22Rv1 (cell line): ENCODE measurements around the gene UIMC1.

Source experiments
- ZFX ChIP-seq: fragments of 450-650 bp; IDR thresholded peaks from 2 replicates; pipeline ENCODE4 v1.6.1; 2017; ENCODE audit warnings: antibody characterized with exemption, borderline replicate concordance
- TF ChIP-seq, protein P1 (sequence below): fragments of 450-650 bp; IDR thresholded peaks from 2 replicates; pipeline ENCODE4 v1.5.1; 2017; ENCODE audit warnings: mild to moderate bottlenecking

DNA sequence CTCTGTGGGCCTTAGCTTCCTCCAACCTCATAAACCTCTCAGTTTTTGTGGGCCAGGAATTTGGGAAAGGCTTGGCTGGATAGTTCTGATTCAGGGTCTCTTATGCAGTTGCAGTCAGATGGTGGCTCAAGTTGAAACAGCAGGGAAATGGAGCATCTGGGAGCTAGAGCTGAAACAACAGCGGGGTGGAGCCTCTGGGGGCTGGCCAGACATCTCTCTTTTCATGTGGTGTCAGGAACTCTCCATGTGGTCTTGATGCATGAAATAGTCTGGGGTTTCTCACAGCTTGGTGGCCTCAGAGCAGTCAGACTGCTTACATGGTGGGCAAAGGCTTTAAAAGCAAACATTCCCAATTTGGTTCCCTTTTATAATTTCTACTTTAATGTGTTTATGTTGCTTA lies 29.4 kb upstream of the UIMC1 start:
- TF ChIP-seq, protein P1, sequence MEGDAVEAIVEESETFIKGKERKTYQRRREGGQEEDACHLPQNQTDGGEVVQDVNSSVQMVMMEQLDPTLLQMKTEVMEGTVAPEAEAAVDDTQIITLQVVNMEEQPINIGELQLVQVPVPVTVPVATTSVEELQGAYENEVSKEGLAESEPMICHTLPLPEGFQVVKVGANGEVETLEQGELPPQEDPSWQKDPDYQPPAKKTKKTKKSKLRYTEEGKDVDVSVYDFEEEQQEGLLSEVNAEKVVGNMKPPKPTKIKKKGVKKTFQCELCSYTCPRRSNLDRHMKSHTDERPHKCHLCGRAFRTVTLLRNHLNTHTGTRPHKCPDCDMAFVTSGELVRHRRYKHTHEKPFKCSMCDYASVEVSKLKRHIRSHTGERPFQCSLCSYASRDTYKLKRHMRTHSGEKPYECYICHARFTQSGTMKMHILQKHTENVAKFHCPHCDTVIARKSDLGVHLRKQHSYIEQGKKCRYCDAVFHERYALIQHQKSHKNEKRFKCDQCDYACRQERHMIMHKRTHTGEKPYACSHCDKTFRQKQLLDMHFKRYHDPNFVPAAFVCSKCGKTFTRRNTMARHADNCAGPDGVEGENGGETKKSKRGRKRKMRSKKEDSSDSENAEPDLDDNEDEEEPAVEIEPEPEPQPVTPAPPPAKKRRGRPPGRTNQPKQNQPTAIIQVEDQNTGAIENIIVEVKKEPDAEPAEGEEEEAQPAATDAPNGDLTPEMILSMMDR = no peak
- no peak for TF ChIP-seq ZFX
